ENCODE data around the gene SRBD1. TPM values are rescaled to one million over a fixed set of nuclear protein-coding genes. Genes with fewer than 3 reads are reported as not detected.

The SRBD1 gene
- total RNA-seq, 2 donors from 2014 or later = 18.1 to 20.4 TPM

DNA sequence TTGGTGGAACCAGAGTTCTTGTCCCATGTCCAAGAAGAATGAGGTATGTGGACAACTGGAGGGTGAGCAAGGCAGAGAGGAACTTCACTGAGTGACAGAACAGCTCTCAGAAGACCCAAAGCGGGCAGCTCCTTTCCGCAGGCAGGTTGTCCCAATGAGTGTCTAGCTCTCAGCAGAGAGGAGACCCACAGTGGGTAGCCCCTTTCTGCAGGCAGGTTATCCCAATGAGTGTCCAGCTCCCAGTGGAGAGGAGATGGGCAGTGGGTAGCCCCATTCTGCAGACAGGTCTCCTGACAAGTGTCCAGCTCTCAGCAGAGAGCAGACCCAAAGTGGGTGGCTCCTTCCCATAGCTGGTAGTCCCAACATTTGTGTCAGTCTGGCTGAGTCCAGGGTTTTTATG is 69.6 kb downstream of the SRBD1 start:
- ATAC-seq = no peak

GRCh38 chr2:45540942-45541341 is 70.1 kb downstream of the SRBD1 start:
- Mint-ChIP-seq H3K9me3 (no peaks in the 10 kb centered on the region), H3K27ac (no peak overlapping the region), H3K36me3 (peaks cover 28 to 45% of the 10 kb centered on the region in 2 donors)
- DNase-seq (ENCODE audit: low spot score in 2 of 2) (no peak), ATAC-seq (no peak)

More for the DNA sequence above, 69.6 kb downstream of the SRBD1 start:
- no peak overlapping the region for H3K27ac Mint-ChIP-seq
- DNase-seq (ENCODE audit: low spot score in 2 of 2) = no peak
- H3K9me3 Mint-ChIP-seq = no peaks in the 10 kb centered on the region
- peaks cover 28 to 46% of the 10 kb centered on the region in 2 donors for H3K36me3 Mint-ChIP-seq

DNA sequence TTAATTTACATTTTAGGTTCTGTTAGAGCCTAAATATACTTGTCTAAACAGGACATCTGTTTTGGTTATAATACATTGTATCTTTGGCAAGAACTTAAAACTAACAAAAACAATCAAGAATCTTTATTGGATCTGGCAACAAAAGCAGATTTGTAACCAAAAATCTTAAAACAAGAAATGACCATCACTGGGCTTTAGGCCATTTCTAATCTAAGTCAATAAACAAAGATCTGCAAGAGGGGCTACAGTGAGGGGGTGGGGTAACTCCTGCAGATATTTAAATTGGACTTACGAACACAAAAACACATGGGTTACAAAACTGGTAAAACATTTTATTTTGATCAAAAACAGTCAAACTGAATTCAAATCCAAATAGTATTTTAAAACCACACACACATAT is 77.3 kb downstream of the SRBD1 start:
- ATAC-seq (no peak), DNase-seq (ENCODE audit: low spot score in 2 of 2) (no peak)
- peaks cover 14 to 24% of the 10 kb centered on the region in 2 donors for H3K36me3 Mint-ChIP-seq
- H3K9me3 Mint-ChIP-seq = no peaks in the 10 kb centered on the region
- H3K27ac Mint-ChIP-seq = no peak overlapping the region

DNA sequence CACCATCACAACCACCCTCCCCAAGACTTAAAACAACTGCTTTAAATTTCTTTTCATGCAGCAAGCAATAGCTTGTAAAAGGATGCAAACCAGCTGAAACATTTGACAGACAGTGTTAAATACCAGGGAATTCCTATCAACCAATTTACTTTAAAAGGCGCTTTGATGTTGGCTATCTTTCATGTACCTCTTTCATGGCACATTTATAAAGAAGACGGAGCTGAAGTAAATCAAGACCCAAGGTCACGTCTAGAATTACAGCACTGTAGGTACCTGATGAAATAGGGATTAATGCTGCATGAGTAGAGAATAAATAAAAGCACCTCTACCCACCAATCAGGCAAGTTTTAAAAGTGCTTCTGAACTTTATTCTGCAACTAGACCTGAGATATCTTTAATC is 78.9 kb downstream of the SRBD1 start:
- Mint-ChIP-seq H3K36me3 (peaks cover 14 to 27% of the 10 kb centered on the region in 2 donors), H3K27ac (no peak overlapping the region), H3K9me3 (peaks cover 0 to 5% of the 10 kb centered on the region in 2 donors)
- no peak for DNase-seq (ENCODE audit: low spot score in 2 of 2)
- ATAC-seq = no peak

DNA sequence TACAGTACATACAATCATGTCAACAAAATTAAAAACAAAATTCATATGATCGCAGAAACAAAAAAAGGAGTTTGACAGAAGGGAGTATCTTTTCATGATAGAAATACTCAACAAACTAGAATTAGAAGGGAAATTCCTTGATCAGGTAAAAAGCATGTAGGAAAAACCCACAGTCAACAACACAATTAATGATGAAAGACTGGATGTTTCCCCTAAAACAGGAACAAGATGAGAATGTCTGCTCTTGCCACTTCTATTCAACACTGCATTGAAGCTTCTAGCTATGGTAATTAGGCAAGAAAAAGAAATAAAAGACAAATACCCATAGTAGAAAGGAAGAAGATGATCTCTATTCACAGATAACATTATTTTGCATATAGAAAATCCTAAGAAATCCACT is 87.1 kb downstream of the SRBD1 start:
- DNase-seq (ENCODE audit: low spot score in 2 of 2) = no peak
- Mint-ChIP-seq H3K27ac (no peak overlapping the region), H3K36me3 (peaks cover 16 to 18% of the 10 kb centered on the region in 2 donors), H3K9me3 (peaks cover 0 to 16% of the 10 kb centered on the region in 2 donors)
- no peak for ATAC-seq

- H3K36me3 Mint-ChIP-seq = no peaks in the 10 kb centered on the region
- no peak overlapping the region for H3K27ac Mint-ChIP-seq
- no peak for ATAC-seq
- peaks cover 0 to 5% of the 10 kb centered on the region in 2 donors for H3K9me3 Mint-ChIP-seq
- DNase-seq (ENCODE audit: low spot score in 2 of 2) = no peak
These were observed 92.5 kb downstream of the SRBD1 start for GRCh38 chr2:45518546-45518945.

GRCh38 chr2:45510701-45511420 is 100.2 kb downstream of the SRBD1 start:
- ATAC-seq = no peak
- Mint-ChIP-seq H3K9me3 (no peaks in the 10 kb centered on the region), H3K27ac (no peak overlapping the region), H3K36me3 (no peaks in the 10 kb centered on the region)
- no peak for DNase-seq (ENCODE audit: low spot score in 2 of 2)

- Mint-ChIP-seq H3K36me3 (peaks cover 2 to 8% of the 10 kb centered on the region in 2 donors), H3K27ac (no peak overlapping the region), H3K9me3 (no peaks in the 10 kb centered on the region)
- ATAC-seq (no peak), DNase-seq (ENCODE audit: low spot score in 2 of 2) (no peak)
These were observed 104.3 kb downstream of the SRBD1 start for GRCh38 chr2:45506756-45507155.

GRCh38 chr2:45505138-45505537 is 105.9 kb downstream of the SRBD1 start:
- Mint-ChIP-seq H3K9me3 (peaks cover 0 to 4% of the 10 kb centered on the region in 2 donors), H3K36me3 (peaks cover 8 to 19% of the 10 kb centered on the region in 2 donors), H3K27ac (no peak overlapping the region)
- DNase-seq (ENCODE audit: low spot score in 2 of 2) (no peak), ATAC-seq (no peak)

DNA sequence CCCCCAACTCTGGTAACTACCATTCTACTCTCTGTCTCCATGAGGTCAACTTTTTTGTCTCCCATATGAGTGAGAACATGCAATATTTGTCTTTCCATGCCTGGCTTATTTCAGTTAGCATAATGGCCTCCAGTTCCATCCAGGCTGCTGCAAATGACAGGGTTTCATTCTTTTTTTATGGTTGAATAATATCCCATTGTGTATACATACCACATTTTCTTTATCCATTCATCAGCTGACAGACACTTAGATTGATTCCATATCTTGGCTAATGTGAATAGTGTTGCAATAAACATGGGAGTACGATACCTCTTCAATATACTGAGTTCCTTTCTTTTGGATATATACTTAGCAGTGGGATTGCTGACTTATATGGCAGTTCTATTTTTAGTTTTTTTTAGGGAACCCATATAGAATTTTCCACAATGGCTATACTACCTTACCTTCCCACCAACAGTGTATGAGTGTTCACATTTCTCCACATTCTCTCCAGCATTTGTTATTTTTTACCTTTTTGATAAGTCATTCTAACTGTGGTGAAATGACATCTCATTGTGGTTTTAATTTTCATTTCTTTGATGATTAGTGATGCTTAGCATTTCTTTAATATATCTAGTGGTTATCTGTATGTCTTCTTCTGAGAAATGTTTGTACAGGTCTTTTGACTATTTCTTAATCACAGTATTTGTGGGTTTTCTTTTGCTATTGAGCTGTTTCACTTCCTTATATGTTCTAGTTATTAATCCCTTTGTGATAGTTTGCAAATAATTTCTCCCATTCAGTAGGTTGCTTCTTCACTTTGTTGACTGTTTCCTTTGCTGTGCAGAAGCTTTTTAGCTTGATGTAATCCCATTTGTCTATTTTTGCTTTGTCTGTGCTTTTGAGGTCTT is 112.2 kb downstream of the SRBD1 start:
- H3K36me3 Mint-ChIP-seq = peaks cover 8 to 19% of the 10 kb centered on the region in 2 donors
- ATAC-seq (peak in 1 of 2 donors; percentile 43), DNase-seq (ENCODE audit: low spot score in 2 of 2) (no peak)
- H3K9me3 Mint-ChIP-seq = peaks cover 0 to 4% of the 10 kb centered on the region in 2 donors
- no peak overlapping the region for H3K27ac Mint-ChIP-seq

DNA sequence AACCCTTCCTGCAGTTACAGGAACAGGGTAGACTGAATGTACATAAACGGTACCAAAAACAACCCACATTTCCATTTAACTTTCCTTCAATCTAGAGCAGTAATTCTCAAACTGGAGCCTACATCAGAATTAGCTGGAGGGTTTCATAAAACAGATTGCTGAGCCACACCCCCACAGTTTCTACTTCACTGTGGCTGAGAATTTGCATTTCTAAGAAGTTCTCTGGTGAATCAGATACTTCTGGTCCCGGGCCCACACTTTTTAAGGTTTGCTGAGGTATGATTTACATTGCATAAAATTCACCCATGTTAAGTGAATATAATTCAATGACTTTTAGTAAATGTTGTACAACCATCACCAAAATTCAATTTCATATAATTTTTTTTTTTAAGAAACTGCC is 113.7 kb downstream of the SRBD1 start:
- Mint-ChIP-seq H3K36me3 (peaks cover 8 to 18% of the 10 kb centered on the region in 2 donors), H3K27ac (peak overlapping the region in 1 of 2 donors; percentile 30), H3K9me3 (peaks cover 0 to 4% of the 10 kb centered on the region in 2 donors)
- ATAC-seq = peak; percentile 80 to 89
- DNase-seq (ENCODE audit: low spot score in 2 of 2) = peak in 1 of 2 donors; percentile 22

- DNase-seq (ENCODE audit: low spot score in 2 of 2) (no peak), ATAC-seq (peak in 1 of 2 donors; percentile 27)
- peaks cover 7 to 13% of the 10 kb centered on the region in 2 donors for H3K36me3 Mint-ChIP-seq
- H3K27ac Mint-ChIP-seq = peak overlapping the region in 1 of 2 donors; percentile 30
- peaks cover 0 to 4% of the 10 kb centered on the region in 2 donors for H3K9me3 Mint-ChIP-seq
These were observed 114.2 kb downstream of the SRBD1 start for GRCh38 chr2:45496869-45497268.

DNA sequence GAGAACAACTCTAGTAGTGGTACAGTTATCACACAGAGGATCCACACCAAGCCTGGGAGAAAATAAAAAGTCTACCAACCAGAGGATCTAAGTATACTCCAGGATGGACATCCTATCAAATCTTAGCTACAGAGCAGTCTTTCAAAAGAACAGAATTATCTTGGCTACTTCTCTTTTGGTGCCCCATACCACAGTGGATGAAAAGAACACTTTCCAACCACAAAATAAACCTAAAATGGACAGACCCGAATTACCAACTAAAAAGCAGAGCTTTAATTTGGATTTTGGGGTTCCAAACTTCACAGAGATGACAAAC is 116.1 kb downstream of the SRBD1 start:
- no peak for DNase-seq (ENCODE audit: low spot score in 2 of 2)
- Mint-ChIP-seq H3K9me3 (no peaks in the 10 kb centered on the region), H3K36me3 (no peaks in the 10 kb centered on the region), H3K27ac (no peak overlapping the region)
- no peak for ATAC-seq

DNA sequence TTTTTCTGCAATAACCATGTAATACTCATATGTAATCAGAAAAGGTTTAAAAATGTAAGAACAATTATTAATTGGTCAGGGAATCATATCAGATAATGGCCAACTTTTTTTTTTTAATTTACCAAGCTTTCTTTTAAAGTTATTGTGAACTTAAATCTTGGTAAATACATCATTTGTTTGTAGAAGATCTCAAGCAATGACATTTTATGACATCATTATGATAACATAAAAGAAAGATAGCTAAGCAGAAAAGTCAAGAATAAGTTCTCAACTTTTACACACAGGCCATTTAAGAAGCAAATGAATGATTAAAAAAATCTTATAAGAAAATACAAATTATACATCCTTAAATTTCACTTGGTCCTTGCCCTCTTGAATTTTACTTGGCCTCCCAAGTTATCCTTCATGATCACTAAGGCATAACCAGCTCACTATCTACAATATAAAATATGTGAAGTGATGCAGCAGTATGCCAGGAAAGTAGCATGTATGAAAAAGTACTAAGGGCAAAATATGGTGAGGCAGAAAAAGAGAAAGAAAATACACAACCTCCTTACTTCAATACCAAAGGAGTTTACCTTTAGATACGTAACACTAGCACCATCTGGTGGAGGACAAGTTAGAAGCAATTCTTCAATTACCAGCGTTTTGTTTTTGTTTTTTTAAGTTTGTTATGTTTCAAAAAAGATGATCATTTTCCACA is 116.6 kb downstream of the SRBD1 start:
- DNase-seq (ENCODE audit: low spot score in 2 of 2) (peak in 1 of 2 donors; percentile 10), ATAC-seq (no peak)
- H3K9me3 Mint-ChIP-seq = no peaks in the 10 kb centered on the region
- H3K27ac Mint-ChIP-seq = no peak overlapping the region
- no peaks in the 10 kb centered on the region for H3K36me3 Mint-ChIP-seq

DNA sequence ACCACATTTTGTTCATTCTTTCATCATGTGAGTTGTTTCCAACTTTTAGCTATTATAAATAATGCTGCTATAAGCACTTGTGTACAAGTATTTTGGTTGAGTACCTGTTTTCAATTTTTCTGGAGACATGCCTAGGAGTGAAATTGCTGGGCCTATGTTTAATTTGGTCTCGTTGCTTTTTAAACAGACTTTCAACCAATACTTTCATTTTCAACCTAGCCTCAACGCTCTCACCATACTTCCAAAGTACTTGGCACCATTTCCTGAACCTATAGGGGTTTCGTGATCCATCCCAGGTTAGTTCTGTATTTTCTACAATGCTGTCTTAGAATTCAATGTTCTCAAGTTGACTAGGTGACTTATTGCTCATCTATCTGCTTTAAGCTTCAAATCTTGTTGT is 126.1 kb downstream of the SRBD1 start:
- H3K36me3 Mint-ChIP-seq = peaks cover 5 to 10% of the 10 kb centered on the region in 2 donors
- DNase-seq (ENCODE audit: low spot score in 2 of 2) (no peak), ATAC-seq (no peak)
- H3K27ac Mint-ChIP-seq = no peak overlapping the region
- H3K9me3 Mint-ChIP-seq = no peaks in the 10 kb centered on the region

DNA sequence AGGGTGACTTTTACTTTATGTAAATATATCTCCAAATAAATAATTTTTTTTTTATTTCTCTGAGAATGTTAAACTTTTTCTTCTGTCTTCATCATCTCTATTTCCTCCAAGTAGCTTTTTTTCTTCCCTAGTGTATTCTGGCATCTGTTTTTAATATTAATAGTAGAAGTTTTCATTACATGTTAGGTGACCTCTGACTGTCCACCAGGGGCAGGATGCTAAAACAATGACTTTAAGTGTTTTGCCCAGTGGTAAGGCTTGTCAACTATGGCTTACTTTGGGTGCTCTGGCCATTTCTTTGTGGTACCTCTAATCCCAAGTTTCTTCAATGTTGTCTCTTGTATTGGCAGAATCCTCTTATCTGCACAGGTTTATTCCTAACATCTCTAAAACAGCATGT is 127.1 kb downstream of the SRBD1 start:
- H3K9me3 Mint-ChIP-seq = no peaks in the 10 kb centered on the region
- H3K27ac Mint-ChIP-seq = no peak overlapping the region
- DNase-seq (ENCODE audit: low spot score in 2 of 2) = no peak
- H3K36me3 Mint-ChIP-seq = peaks cover 7 to 12% of the 10 kb centered on the region in 2 donors
- no peak for ATAC-seq

- no peak for ATAC-seq
- H3K36me3 Mint-ChIP-seq = peaks cover 7 to 28% of the 10 kb centered on the region in 2 donors
- H3K9me3 Mint-ChIP-seq = no peaks in the 10 kb centered on the region
- H3K27ac Mint-ChIP-seq = no peak overlapping the region
- DNase-seq (ENCODE audit: low spot score in 2 of 2) = no peak
These were observed 133.5 kb downstream of the SRBD1 start for GRCh38 chr2:45477546-45477945.

Measured in activated naive CD4-positive, alpha-beta T cell treated with anti-CD3 and anti-CD28 coated beads, Interleukin-2, amount 50 U/mL, for 72 hours (primary cell).